GM21723 (cell line): ENCODE measurements around the gene DHX34.

Experiments used
- ATAC-seq: cut with Tn5 transposase; IDR thresholded peaks from one replicate; pipeline ENCODE4 v1.9.1; 2021; ENCODE audit warnings: mild to moderate bottlenecking, moderate library complexity; ENCODE audit not compliant: unreplicated experiment

The DHX34 gene

GRCh38 chr19:47417107-47417745 is 68.1 kb downstream of the DHX34 start:
- no peak for ATAC-seq

GRCh38 chr19:47417746-47418691 is 68.9 kb downstream of the DHX34 start:
- ATAC-seq: no peak

DNA sequence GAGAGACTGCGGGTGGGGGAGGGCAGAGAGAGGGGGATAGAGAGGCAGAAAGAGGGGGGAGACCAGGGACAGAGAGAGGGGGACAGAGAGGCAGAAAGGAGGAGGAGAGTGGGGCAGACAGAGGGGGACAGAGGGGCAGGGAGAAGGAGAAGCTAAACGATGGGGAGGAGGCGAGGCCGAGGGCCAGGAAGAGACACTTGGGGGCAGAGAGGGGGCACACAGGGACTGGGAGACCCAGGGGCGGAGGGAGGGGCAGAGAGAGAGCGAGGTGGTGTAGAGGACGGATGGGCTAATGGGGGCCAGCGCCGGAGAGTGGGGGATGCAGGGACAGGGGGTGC is 69.5 kb downstream of the DHX34 start:
- no peak for ATAC-seq

DNA sequence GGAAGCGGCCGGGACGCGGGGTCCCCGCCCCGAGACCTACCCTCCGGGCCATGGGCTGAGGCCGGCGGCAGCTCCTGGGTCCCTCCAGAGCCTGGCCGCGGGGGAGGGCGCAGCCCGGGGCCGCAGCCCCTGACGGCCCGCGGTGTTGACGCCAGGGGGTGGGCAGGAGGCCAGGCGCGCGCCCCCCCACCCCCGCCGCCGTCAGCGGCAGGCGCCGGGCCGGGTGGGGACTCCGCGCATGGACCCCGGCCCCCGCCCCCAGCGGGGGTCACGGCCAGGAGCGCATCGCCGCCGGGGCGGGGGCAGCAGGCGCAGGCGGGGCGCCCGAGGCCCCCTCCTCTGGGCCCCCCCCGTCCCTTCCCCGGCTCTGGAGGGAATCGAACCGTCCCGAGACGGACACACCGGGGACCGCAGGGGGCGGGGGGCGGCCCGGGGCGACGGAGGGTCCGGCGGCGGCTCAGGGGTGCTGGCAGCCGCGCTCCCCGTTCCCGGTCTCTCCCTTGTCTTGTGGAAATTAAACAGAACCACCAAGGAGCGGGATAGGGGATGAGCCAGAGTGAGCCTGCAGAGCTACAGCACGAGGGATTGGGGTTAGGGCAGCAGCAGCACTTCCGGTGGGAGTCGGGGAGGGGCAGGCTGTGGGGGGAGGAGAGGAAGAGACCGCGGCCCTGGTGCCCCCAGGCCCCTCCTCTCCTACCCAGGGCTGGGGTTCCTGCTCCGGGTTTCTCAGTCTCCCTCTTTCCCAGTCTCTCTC is 70.1 kb downstream of the DHX34 start, which contains the start of gene MEIS3:
MEIS3 (minus strand) TSS at position 498 of the 754 bp plus-strand sequence; CDS start at position 52, 446 bp downstream.
- ATAC-seq: no peak

GRCh38 chr19:47419789-47420188 is 70.7 kb downstream of the DHX34 start:
- no peak for ATAC-seq

DNA sequence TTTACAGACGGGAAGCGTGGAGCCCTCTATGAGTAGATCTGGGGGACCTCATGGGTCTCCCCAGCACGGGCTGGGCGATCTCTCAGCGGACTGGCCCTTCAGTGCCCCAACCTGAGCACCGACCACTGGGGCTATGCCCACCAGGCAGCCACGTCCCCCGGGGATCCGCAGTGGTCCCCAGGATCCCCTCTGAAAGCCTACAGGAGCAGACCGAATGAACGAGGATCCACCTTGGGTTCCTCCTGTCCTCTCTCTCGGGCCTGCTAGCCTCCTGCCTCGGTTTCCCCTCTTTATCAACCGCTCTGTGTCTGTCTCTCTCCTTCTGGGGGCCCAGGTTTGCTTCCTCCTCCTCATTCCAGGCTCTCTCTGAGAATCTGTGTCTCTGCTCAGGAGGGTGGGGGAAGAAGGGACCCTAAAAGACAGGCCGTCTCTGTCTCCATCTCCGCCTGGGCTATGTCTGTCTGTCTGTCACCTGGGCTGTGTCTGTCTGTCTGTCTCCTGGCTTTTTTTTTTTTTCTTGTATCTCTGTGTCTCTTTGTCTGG is 72.2 kb downstream of the DHX34 start:
- no peak for ATAC-seq

- no peak for ATAC-seq
Measured at GRCh38 chr19:47421844-47422395, 72.8 kb downstream of the DHX34 start.

GRCh38 chr19:47422417-47423163 is 73.5 kb downstream of the DHX34 start:
- ATAC-seq: no peak

DNA sequence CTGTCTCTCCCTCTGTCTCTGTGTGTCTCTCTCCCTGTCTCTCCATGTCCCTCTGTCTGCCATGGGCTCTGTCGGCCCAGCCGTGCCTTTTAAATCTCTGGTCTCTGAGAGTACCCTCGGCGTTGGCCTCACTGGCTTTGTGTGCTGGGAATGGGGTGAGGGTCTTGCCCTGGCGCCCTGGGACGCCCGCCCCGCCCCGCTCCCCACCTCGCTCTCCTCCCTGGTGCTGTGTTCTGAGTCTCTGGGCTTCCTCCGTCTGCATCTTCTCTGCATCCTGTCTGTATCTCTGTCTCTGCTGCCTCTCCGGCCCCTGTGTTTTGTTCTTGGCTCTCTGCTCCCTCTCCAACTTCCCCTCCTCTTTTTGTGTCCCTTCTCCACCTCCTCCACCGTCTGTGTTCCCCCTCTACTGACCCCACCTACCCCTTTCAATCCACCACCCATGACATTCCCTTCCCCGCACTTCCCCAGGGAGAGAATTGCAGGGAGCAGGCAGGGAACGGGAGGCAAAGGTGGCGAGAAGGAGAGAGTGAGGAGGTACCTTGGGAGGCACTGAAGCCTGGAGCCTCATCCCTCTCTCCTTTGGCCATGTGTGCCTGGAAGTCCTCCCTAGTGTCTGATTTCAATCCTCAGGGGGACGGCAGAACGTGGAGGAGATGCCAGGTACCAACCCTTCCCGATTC is 74.2 kb downstream of the DHX34 start:
- no peak for ATAC-seq

GRCh38 chr19:47427241-47428176 is 78.4 kb downstream of the DHX34 start:
- peak; percentile 55 for ATAC-seq

GRCh38 chr19:47428177-47428894 is 79.2 kb downstream of the DHX34 start:
- no peak for ATAC-seq

DNA sequence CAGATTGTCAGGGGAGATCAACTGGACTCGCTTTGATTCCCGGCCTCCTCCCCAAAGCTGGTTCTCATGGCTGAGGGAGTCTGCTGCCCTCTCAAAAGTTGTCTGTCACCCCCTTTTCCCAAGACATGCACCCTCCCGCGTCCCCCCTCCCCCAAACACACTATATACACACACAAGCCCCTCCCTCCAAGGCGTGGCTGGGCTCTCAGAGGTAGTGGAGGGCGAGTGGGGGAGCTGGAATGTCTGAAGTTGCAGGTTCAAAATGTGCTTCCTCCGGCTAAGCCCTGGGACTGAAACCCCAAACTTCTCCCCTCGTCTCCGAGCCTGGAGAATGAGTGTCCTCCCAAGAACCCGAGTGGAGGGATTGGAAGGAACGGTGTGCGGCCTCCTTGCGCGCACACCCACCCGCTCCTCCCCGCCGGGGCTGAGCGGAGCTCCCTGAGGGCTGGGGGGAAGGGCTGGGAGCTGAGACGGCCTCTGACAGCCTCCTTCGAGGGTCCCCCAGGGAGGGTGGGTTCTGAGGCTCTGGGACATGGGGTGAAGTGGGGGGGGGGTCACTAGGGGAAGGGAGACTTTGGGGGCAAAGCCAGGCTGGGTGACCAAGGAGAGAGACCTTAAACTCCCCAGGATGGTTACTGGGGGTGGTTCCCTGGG is 80.2 kb downstream of the DHX34 start:
- no peak for ATAC-seq

DNA sequence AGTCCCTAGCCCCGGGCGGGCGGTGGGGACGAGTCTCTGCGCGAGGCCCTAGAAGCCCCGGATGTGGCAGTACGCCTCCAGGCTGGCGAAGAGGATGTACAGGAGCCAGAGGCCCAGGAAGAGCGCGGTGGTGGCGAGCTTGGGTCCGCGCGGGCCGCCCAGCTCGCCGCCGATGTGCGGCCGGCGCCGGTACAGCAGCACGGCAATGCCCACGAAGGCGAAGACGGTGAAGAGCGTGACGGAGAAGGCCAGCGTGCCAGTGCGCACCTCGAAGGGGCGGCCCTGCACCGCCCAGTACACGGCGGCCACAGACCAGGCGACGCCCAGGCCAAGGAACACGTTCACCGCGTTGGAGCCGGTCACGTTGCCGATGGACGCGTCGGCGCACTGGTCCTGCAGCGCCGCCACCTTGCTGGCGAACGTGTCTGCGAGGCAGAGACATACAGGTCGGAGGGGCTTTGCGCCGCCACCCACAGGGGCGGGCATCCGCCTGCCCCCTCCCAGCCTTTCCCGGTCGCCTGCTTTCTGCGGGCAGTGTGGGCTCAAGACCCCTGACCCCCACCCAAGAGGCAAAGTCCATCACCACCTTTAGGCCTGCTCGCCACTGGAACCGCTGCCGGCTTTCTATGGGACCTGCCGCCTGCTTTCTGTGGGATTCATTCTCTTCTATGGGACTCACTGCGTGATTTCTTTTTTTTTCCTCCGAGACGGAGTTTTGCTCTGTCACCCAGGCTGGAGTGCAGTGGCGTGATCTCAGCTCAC is 81.1 kb downstream of the DHX34 start:
- ATAC-seq: no peak

GRCh38 chr19:47432091-47432490 is 83.0 kb downstream of the DHX34 start:
- ATAC-seq: no peak
